Mesenchymal stem cell (in vitro differentiated cells and primary cell): Measurements from ENCODE around the gene MIOX.

Experiments
- DNase-seq: peaks from one replicate; pipeline ENCODE4 v3.0.0-alpha.2; 2013
- H2AFZ ChIP-seq: one replicate; pipeline ENCODE4 v1.6.1; 2013; ENCODE audit warnings: low read depth, mild to moderate bottlenecking, control low read depth, inconsistent platforms, low read length, moderate library complexity
- H2AK5ac ChIP-seq: 2 replicates; pipeline ENCODE4 v1.6.1; 2013; ENCODE audit warnings: low read length, moderate library complexity, mild to moderate bottlenecking, inconsistent platforms; ENCODE audit not compliant: severe bottlenecking
- H2BK120ac ChIP-seq: one replicate; pipeline ENCODE4 v1.6.1; 2013; ENCODE audit warnings: low read depth, mild to moderate bottlenecking, inconsistent platforms, low read length, moderate library complexity
- H2BK12ac ChIP-seq, 2 experiments: one replicate each; pipeline ENCODE4 v1.6.1; 2013; ENCODE audit warnings: inconsistent platforms in 2 of 2, low read length in 2 of 2, mild to moderate bottlenecking in 2 of 2, moderate library complexity in 2 of 2, control low read depth in 1 of 2
- H2BK15ac ChIP-seq: one replicate; pipeline ENCODE4 v1.6.1; 2013; ENCODE audit warnings: mild to moderate bottlenecking, low read depth, inconsistent platforms; ENCODE audit not compliant: poor library complexity, severe bottlenecking
- H2BK5ac ChIP-seq: 2 replicates; pipeline ENCODE4 v1.6.1; 2013; ENCODE audit warnings: low read depth, mild to moderate bottlenecking, low read length, control low read depth, inconsistent platforms; ENCODE audit not compliant: poor library complexity, severe bottlenecking
- H3K14ac ChIP-seq, 2 experiments: one replicate each; pipeline ENCODE4 v1.6.1; 2013; ENCODE audit warnings: inconsistent platforms in 2 of 2, low read length in 2 of 2, control low read depth in 1 of 2, mild to moderate bottlenecking in 1 of 2, moderate library complexity in 1 of 2
- H3K18ac ChIP-seq, 2 experiments: one replicate each; pipeline ENCODE4 v1.6.1; 2013; ENCODE audit warnings: inconsistent platforms in 2 of 2, low read length in 2 of 2, control low read depth in 1 of 2, low read depth in 1 of 2, mild to moderate bottlenecking in 1 of 2
- H3K23ac ChIP-seq, 2 experiments: one replicate each; pipeline ENCODE4 v1.6.1; 2013; ENCODE audit warnings: inconsistent platforms in 2 of 2, low read length in 2 of 2, mild to moderate bottlenecking in 2 of 2, moderate library complexity in 2 of 2, control low read depth in 1 of 2
- H3K27ac ChIP-seq: 2 replicates; pipeline ENCODE4 v1.5.1; 2013; ENCODE audit warnings: mild to moderate bottlenecking, moderate library complexity, low read length, control low read depth, inconsistent platforms; ENCODE audit not compliant: poor library complexity, severe bottlenecking
- H3K27me3 ChIP-seq, 2 experiments: 2 replicates each; pipeline versions ENCODE4 v1.6.1 to v1.7.0; 2013; ENCODE audit warnings: low read length in 2 of 2, mild to moderate bottlenecking in 2 of 2, moderate library complexity in 2 of 2, control low read depth in 1 of 2, inconsistent platforms in 1 of 2; ENCODE audit not compliant: control insufficient read depth in 1 of 2, insufficient read depth in 1 of 2
- H3K36me3 ChIP-seq, 2 experiments: 2 replicates each; pipeline versions ENCODE4 v1.6.1 to v1.7.0; 2013; ENCODE audit warnings: low read length in 2 of 2, control low read depth in 1 of 2, inconsistent platforms in 1 of 2, low read depth in 1 of 2, mild to moderate bottlenecking in 1 of 2; ENCODE audit not compliant: insufficient read depth in 2 of 2, control insufficient read depth in 1 of 2
- H3K4ac ChIP-seq, 2 experiments: one replicate each; pipeline ENCODE4 v1.6.1; 2013; ENCODE audit warnings: inconsistent platforms in 2 of 2, low read length in 2 of 2, mild to moderate bottlenecking in 2 of 2, moderate library complexity in 2 of 2, control low read depth in 1 of 2, low read depth in 1 of 2
- H3K4me1 ChIP-seq: 2 replicates; pipeline ENCODE4 v1.6.1; 2013; ENCODE audit warnings: low read depth, low read length, control low read depth; ENCODE audit not compliant: control insufficient read depth, insufficient read depth
- H3K4me2 ChIP-seq: 2 replicates; pipeline ENCODE4 v1.6.1; 2013; ENCODE audit warnings: low read length, mild to moderate bottlenecking, inconsistent platforms; ENCODE audit not compliant: poor library complexity, severe bottlenecking
- H3K4me3 ChIP-seq, 2 experiments: 2 replicates each; pipeline versions ENCODE4 v1.5.1 to v1.7.0; 2013; ENCODE audit warnings: low read length in 2 of 2, mild to moderate bottlenecking in 2 of 2, control low read depth in 1 of 2, low read depth in 1 of 2; ENCODE audit not compliant: insufficient read depth in 1 of 2
- H3K79me1 ChIP-seq: replicated peaks from 2 replicates; pipeline ENCODE4 v1.6.1; 2013; ENCODE audit warnings: mild to moderate bottlenecking, control low read depth, low read length, inconsistent platforms; ENCODE audit not compliant: poor library complexity, severe bottlenecking
- H3K9ac ChIP-seq: 2 replicates; pipeline ENCODE4 v1.7.0; 2013; ENCODE audit warnings: mild to moderate bottlenecking, low read length, moderate library complexity
- H3K9me3 ChIP-seq: 2 replicates; pipeline ENCODE4 v1.7.0; 2013; ENCODE audit warnings: mild to moderate bottlenecking, low read length; ENCODE audit not compliant: control insufficient read depth
- H4K8ac ChIP-seq: one replicate; pipeline ENCODE4 v1.6.1; 2013; ENCODE audit warnings: inconsistent platforms, mild to moderate bottlenecking, low read length, moderate library complexity
- H4K91ac ChIP-seq: one replicate; pipeline ENCODE4 v1.6.1; 2013; ENCODE audit warnings: mild to moderate bottlenecking, low read length, inconsistent platforms
- WGBS: methylation state at CpG from one replicate; pipeline ENCODE4 v1.1.7; 2013; ENCODE audit warnings: mixed read lengths; 5-methylcytosine and 5-hydroxymethylcytosine counted together

MIOX gene

DNA sequence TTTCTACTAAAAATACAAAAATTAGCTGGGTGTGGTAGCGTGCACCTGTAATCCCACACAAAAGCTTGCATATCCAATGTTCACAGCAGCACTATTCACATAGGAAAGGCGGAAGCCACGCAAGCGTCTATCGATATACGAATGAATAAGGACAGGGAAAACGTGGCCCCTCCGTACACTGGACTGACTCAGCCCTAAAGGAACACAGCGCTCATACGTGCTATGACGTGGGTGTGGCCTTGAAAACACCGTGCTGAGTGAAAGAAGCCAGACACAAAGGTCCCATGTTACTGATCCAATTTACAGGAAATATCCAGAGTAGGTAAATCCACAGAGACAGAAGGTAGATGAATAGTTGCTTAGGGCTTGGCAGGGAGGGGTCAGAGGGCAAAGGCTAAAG is 13.8 kb downstream of the MIOX start:
- H3K9me3 ChIP-seq = no peaks in the 10 kb centered on the region
- H3K27me3 ChIP-seq = peaks cover 0 to 2% of the 10 kb centered on the region in 2 experiments
- no peak for DNase-seq
- no peak overlapping the region for H4K91ac ChIP-seq
- H3K79me1 ChIP-seq = peaks cover 21% of the 10 kb centered on the region
- no peak overlapping the region for H3K4me2 ChIP-seq
- no peak overlapping the region for H3K27ac ChIP-seq
- H3K14ac ChIP-seq = no peak overlapping the region
- 92% methylated on average over 12 of the region's 12 CpGs for WGBS
- H3K4me3 ChIP-seq = no peak overlapping the region
- H2BK120ac ChIP-seq = no peak overlapping the region
- no peak overlapping the region for H3K23ac ChIP-seq
- peaks cover 23 to 43% of the 10 kb centered on the region in 2 experiments for H3K36me3 ChIP-seq
- no peak overlapping the region for H3K18ac ChIP-seq
- no peak overlapping the region for H3K9ac ChIP-seq
- H2AK5ac ChIP-seq = no peak overlapping the region
- H2BK15ac ChIP-seq = no peak overlapping the region
- H3K4me1 ChIP-seq = peaks cover 3% of the 10 kb centered on the region
- no peak overlapping the region for H4K8ac ChIP-seq
- H2BK5ac ChIP-seq = no peak overlapping the region
- no peak overlapping the region for H2AFZ ChIP-seq
- H3K4ac ChIP-seq = no peak overlapping the region
- H2BK12ac ChIP-seq = no peak overlapping the region

DNA sequence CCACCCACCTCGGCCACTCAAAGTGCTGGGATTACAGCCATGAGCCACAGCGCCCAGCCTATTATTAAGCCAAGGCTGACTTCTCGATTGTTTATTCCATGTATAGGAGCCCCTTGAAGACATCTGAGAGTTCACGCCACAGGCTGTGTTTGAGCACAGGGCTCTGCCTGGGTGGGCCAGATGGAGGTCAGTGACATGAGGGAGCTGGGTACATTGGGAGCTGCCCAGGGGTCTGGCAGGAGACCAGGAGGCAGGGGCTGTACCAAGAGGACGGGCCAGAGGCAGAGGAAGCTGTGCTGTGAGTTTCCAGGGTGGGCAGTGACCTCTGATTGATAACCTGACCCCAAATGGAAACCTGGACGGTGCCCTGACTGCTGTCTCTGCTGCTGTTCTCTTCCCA is 15.4 kb downstream of the MIOX start:
- Histone ChIP-seq H2BK15ac (no peak overlapping the region), H2BK120ac (no peak overlapping the region), H3K4me1 (peaks cover 15% of the 10 kb centered on the region), H3K9ac (no peak overlapping the region), H3K23ac (no peak overlapping the region), H2BK12ac (no peak overlapping the region), H3K14ac (no peak overlapping the region), H2AK5ac (no peak overlapping the region), H3K27ac (no peak overlapping the region), H3K18ac (no peak overlapping the region), H3K4me3 (no peak overlapping the region), H3K27me3 (no peaks in the 10 kb centered on the region), H3K36me3 (peaks cover 29 to 51% of the 10 kb centered on the region in 2 experiments), H2BK5ac (no peak overlapping the region), H3K9me3 (no peaks in the 10 kb centered on the region), H3K4me2 (no peak overlapping the region), H2AFZ (no peak overlapping the region), H4K8ac (no peak overlapping the region), H3K4ac (no peak overlapping the region), H4K91ac (no peak overlapping the region), H3K79me1 (peaks cover 26% of the 10 kb centered on the region)
- no peak for DNase-seq
- 95% methylated on average over 6 of the region's 6 CpGs for WGBS

DNA sequence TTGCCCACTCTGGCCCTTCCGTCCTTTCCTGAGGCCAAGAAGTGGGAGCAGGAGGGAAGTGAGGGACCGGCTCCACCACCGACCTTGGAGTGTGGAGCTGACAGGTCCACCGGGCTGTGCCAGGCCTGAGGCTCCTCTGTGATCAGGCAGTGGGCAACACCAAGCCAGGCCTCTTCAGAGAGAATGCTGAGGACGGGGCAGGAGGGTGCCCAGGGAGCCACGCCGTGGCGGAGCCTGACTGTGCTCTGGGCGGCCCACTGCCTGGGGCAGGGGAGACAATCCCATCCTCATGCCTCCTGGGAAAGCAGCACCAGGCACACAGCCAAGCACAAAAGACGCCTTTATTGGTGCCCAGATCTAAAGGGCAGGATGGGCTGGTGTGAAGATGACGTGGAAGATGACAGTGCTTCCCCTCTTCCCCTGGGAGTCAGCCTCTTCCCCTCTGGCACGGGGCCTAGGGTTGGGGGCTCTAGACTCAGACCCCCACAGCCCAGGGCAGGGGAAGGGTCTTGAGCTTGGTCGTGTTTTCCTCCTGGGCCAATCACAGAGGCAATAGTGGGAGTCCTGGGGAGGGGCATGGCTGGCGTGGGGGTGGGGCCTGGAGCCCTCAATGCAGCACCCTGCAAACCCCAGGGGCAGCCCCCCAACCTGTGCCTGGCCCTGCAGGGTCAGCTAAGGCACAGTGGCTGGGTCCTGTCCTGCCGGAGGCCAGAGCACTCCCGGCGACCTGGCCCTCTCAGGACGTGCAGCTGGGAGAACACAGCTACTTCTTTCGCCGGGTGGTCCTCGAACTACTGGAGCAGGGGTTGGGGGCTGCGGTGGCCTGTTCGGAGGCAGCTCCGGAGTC is 16.2 kb downstream of the MIOX start:
- no peak overlapping the region for H2BK5ac ChIP-seq
- H3K4me2 ChIP-seq = no peak overlapping the region
- no peak overlapping the region for H3K4me3 ChIP-seq
- no peak overlapping the region for H2BK120ac ChIP-seq
- H3K27me3 ChIP-seq = no peaks in the 10 kb centered on the region
- no peak for DNase-seq
- H3K36me3 ChIP-seq = peaks cover 29 to 51% of the 10 kb centered on the region in 2 experiments
- no peak overlapping the region for H3K4ac ChIP-seq
- no peak overlapping the region for H2BK15ac ChIP-seq
- no peak overlapping the region for H3K9ac ChIP-seq
- H2AK5ac ChIP-seq = no peak overlapping the region
- no peak overlapping the region for H3K23ac ChIP-seq
- no peak overlapping the region for H4K8ac ChIP-seq
- no peak overlapping the region for H3K27ac ChIP-seq
- H3K18ac ChIP-seq = no peak overlapping the region
- 93% methylated on average over 23 of the region's 24 CpGs for WGBS
- no peak overlapping the region for H3K14ac ChIP-seq
- peaks cover 26% of the 10 kb centered on the region for H3K79me1 ChIP-seq
- no peak overlapping the region for H2BK12ac ChIP-seq
- H3K4me1 ChIP-seq = peaks cover 15% of the 10 kb centered on the region
- H2AFZ ChIP-seq = no peak overlapping the region
- no peak overlapping the region for H4K91ac ChIP-seq
- H3K9me3 ChIP-seq = no peaks in the 10 kb centered on the region

DNA sequence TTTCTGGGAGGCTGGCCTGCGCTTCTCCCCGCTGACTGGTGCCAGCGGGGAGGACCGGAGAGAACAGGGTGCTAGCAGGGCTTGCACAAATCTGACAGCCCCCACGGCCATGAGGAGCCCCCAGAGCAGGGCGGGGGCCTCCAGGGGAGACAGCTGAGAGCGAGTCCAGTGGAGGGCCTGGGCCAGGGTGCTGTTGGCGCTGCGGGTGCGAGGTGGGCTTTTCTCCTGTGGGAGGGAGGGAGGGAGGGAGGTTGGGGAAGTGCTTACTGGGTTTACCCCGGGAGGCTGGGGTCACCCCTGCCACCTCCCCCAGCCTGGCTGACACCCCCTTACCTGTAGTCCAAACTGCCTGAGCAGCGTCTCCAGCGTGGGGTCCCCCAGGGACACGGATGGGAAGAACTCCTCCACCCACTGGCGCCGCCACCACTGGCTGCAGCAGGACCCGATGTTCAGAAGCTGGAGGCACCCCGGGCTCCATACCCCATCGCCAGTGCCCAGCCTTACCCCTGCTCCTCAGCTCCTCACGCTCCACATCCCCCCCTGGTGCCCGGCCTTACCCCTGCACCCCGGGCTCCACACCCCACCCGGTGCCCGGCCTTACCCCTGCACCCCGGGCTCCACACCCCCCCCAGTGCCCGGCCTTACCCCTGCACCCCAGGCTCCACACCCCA is 17.0 kb downstream of the MIOX start:
- Histone ChIP-seq H3K27me3 (no peaks in the 10 kb centered on the region), H3K9me3 (no peaks in the 10 kb centered on the region), H2AFZ (no peak overlapping the region), H3K4ac (no peak overlapping the region), H2BK15ac (no peak overlapping the region), H2BK120ac (no peak overlapping the region), H3K4me3 (no peak overlapping the region), H2AK5ac (no peak overlapping the region), H3K4me1 (peaks cover 14% of the 10 kb centered on the region), H3K18ac (no peak overlapping the region), H3K9ac (no peak overlapping the region), H3K4me2 (no peak overlapping the region), H2BK5ac (no peak overlapping the region), H3K27ac (no peak overlapping the region), H4K8ac (no peak overlapping the region), H4K91ac (no peak overlapping the region), H3K79me1 (peaks cover 26% of the 10 kb centered on the region), H2BK12ac (no peak overlapping the region), H3K36me3 (peaks cover 29 to 51% of the 10 kb centered on the region in 2 experiments), H3K23ac (no peak overlapping the region), H3K14ac (no peak overlapping the region)
- no peak for DNase-seq
- WGBS = 94% methylated on average over 15 of the region's 26 CpGs
